ENCODE results near the gene TUB. TPM values are rescaled to one million over a fixed set of nuclear protein-coding genes. Genes with fewer than 3 reads are reported as not detected.
A peak's percentile ranks its signal among the peaks of the same experiment; 100 is the strongest.

TUB gene
- total RNA-seq, 2 experiments from 2014 or later, result not detected

GRCh38 chr11:8087185-8087584 is 6.2 kb downstream of the TUB start:
- ATAC-seq (no peak), DNase-seq (no peak)
- POLR2A ChIA-PET, result no interaction called here
- no peak overlapping the region for H3K27ac Mint-ChIP-seq
- CTCF ChIA-PET, result interaction anchor here (1.1 to 14.7 kb wide), 4 partner anchors 13 to 100 kb away, joined by 5 to 152 read pairs (median 27); partner anchors contain the start of gene EIF3F
- no peaks in the 10 kb centered on the region for H3K4me1 Mint-ChIP-seq (ENCODE audit: low read depth)
- no peaks in the 10 kb centered on the region for H3K9me3 Mint-ChIP-seq (ENCODE audit: insufficient read depth)
- no peaks in the 10 kb centered on the region for H3K36me3 Mint-ChIP-seq (ENCODE audit: low read depth)
- H3K27me3 Mint-ChIP-seq (ENCODE audit: low read depth), result peaks cover 18% of the 10 kb centered on the region
- no peak overlapping the region for H3K4me3 Mint-ChIP-seq

GRCh38 chr11:8087756-8088155 is 6.7 kb downstream of the TUB start:
- ChIA-PET CTCF (interaction anchor here (1.1 to 14.7 kb wide), 3 partner anchors 12 to 101 kb away, joined by 5 to 152 read pairs (median 49); partner anchors contain the start of gene EIF3F), POLR2A (no interaction called here)
- no peak for DNase-seq
- no peaks in the 10 kb centered on the region for H3K4me1 Mint-ChIP-seq (ENCODE audit: low read depth)
- no peaks in the 10 kb centered on the region for H3K9me3 Mint-ChIP-seq (ENCODE audit: insufficient read depth)
- H3K36me3 Mint-ChIP-seq (ENCODE audit: low read depth), result no peaks in the 10 kb centered on the region
- H3K4me3 Mint-ChIP-seq, result no peak overlapping the region
- H3K27me3 Mint-ChIP-seq (ENCODE audit: low read depth), result peaks cover 13% of the 10 kb centered on the region
- no peak overlapping the region for H3K27ac Mint-ChIP-seq
- no peak for ATAC-seq

- ChIA-PET CTCF (interaction anchor here (0.7 to 14.7 kb wide), 13 partner anchors 10 to 100 kb away, joined by 3 to 152 read pairs (median 5); no protein-coding TSS in a partner anchor), POLR2A (interaction anchor here (1.2 kb wide), 1 partner anchor 103 kb away, joined by 4 read pairs; the partner anchor contains the start of gene EIF3F)
- Mint-ChIP-seq H3K4me1 (ENCODE audit: low read depth) (no peaks in the 10 kb centered on the region), H3K4me3 (no peak overlapping the region), H3K9me3 (ENCODE audit: insufficient read depth) (no peaks in the 10 kb centered on the region), H3K36me3 (ENCODE audit: low read depth) (no peaks in the 10 kb centered on the region), H3K27me3 (ENCODE audit: low read depth) (no peaks in the 10 kb centered on the region), H3K27ac (no peak overlapping the region)
- no peak for ATAC-seq
- no peak for DNase-seq
Measured at GRCh38 chr11:8089791-8090510, 8.9 kb downstream of the TUB start.

GRCh38 chr11:8090756-8091155 is 9.7 kb downstream of the TUB start:
- no peaks in the 10 kb centered on the region for H3K4me1 Mint-ChIP-seq (ENCODE audit: low read depth)
- no peaks in the 10 kb centered on the region for H3K27me3 Mint-ChIP-seq (ENCODE audit: low read depth)
- POLR2A ChIA-PET, result interaction anchor here (1.2 kb wide), 1 partner anchor 104 kb away, joined by 4 read pairs; the partner anchor contains the start of gene EIF3F
- H3K27ac Mint-ChIP-seq, result no peak overlapping the region
- H3K9me3 Mint-ChIP-seq (ENCODE audit: insufficient read depth), result no peaks in the 10 kb centered on the region
- ATAC-seq, result no peak
- DNase-seq, result peak; percentile 42
- no peaks in the 10 kb centered on the region for H3K36me3 Mint-ChIP-seq (ENCODE audit: low read depth)
- no peak overlapping the region for H3K4me3 Mint-ChIP-seq
- CTCF ChIA-PET, result interaction anchor here (0.9 to 14.7 kb wide), 12 partner anchors 9 to 101 kb away, joined by 3 to 152 read pairs (median 6); no protein-coding TSS in a partner anchor

GRCh38 chr11:8091721-8092120 is 10.7 kb downstream of the TUB start:
- Mint-ChIP-seq H3K4me3 (no peak overlapping the region), H3K27me3 (ENCODE audit: low read depth) (no peaks in the 10 kb centered on the region), H3K4me1 (ENCODE audit: low read depth) (no peaks in the 10 kb centered on the region), H3K36me3 (ENCODE audit: low read depth) (no peaks in the 10 kb centered on the region), H3K9me3 (ENCODE audit: insufficient read depth) (no peaks in the 10 kb centered on the region), H3K27ac (no peak overlapping the region)
- CTCF ChIA-PET, result interaction anchor here (1.6 to 14.7 kb wide), 6 partner anchors 8 to 100 kb away, joined by 6 to 152 read pairs (median 11); no protein-coding TSS in a partner anchor
- POLR2A ChIA-PET, result interaction anchor here (0.9 kb wide), 1 partner anchor 31 kb away, joined by 3 read pairs; no protein-coding TSS in a partner anchor
- ATAC-seq (no peak), DNase-seq (no peak)

GRCh38 chr11:8092587-8093424 is 11.8 kb downstream of the TUB start:
- Mint-ChIP-seq H3K4me3 (no peak overlapping the region), H3K9me3 (ENCODE audit: insufficient read depth) (no peaks in the 10 kb centered on the region), H3K4me1 (ENCODE audit: low read depth) (no peaks in the 10 kb centered on the region), H3K27ac (no peak overlapping the region), H3K36me3 (ENCODE audit: low read depth) (no peaks in the 10 kb centered on the region), H3K27me3 (ENCODE audit: low read depth) (no peaks in the 10 kb centered on the region)
- ATAC-seq, result peak; percentile 72
- POLR2A ChIA-PET, result no interaction called here
- CTCF ChIA-PET, result interaction anchor here (2.3 to 14.7 kb wide), 3 partner anchors 42 to 85 kb away, joined by 7 to 152 read pairs (median 15); no protein-coding TSS in a partner anchor
- peak; percentile 52 for DNase-seq

- ChIA-PET CTCF (interaction anchor here (1.0 to 14.7 kb wide), 2 partner anchors 61 to 87 kb away, joined by 3 to 152 read pairs; no protein-coding TSS in a partner anchor), POLR2A (no interaction called here)
- no peak overlapping the region for H3K27ac Mint-ChIP-seq
- H3K36me3 Mint-ChIP-seq (ENCODE audit: low read depth), result no peaks in the 10 kb centered on the region
- ATAC-seq (no peak), DNase-seq (no peak)
- H3K4me3 Mint-ChIP-seq, result no peak overlapping the region
- H3K9me3 Mint-ChIP-seq (ENCODE audit: insufficient read depth), result no peaks in the 10 kb centered on the region
- H3K4me1 Mint-ChIP-seq (ENCODE audit: low read depth), result no peaks in the 10 kb centered on the region
- H3K27me3 Mint-ChIP-seq (ENCODE audit: low read depth), result no peaks in the 10 kb centered on the region
Measured at GRCh38 chr11:8093931-8094575, 13.0 kb downstream of the TUB start.

- H3K4me1 Mint-ChIP-seq (ENCODE audit: low read depth), result no peaks in the 10 kb centered on the region
- no peaks in the 10 kb centered on the region for H3K9me3 Mint-ChIP-seq (ENCODE audit: insufficient read depth)
- H3K27me3 Mint-ChIP-seq (ENCODE audit: low read depth), result no peaks in the 10 kb centered on the region
- ChIA-PET POLR2A (no interaction called here), CTCF (interaction anchor here (1.0 to 14.7 kb wide), 2 partner anchors 62 to 87 kb away, joined by 3 to 152 read pairs; no protein-coding TSS in a partner anchor)
- no peak overlapping the region for H3K4me3 Mint-ChIP-seq
- H3K36me3 Mint-ChIP-seq (ENCODE audit: low read depth), result no peaks in the 10 kb centered on the region
- H3K27ac Mint-ChIP-seq, result no peak overlapping the region
- DNase-seq, result no peak
- ATAC-seq, result no peak
Measured at GRCh38 chr11:8094656-8095055, 13.6 kb downstream of the TUB start.

- ChIA-PET POLR2A (no interaction called here), CTCF (interaction anchor here (1.0 to 14.7 kb wide), 3 partner anchors 62 to 88 kb away, joined by 3 to 152 read pairs (median 93); no protein-coding TSS in a partner anchor)
- H3K9me3 Mint-ChIP-seq (ENCODE audit: insufficient read depth), result no peaks in the 10 kb centered on the region
Measured at GRCh38 chr11:8095371-8095770, 14.4 kb downstream of the TUB start.

GRCh38 chr11:8095806-8096522 is 15.0 kb downstream of the TUB start:
- Mint-ChIP-seq H3K9me3 (ENCODE audit: insufficient read depth) (no peaks in the 10 kb centered on the region), H3K4me3 (no peak overlapping the region), H3K36me3 (ENCODE audit: low read depth) (no peaks in the 10 kb centered on the region), H3K27ac (no peak overlapping the region), H3K4me1 (ENCODE audit: low read depth) (no peaks in the 10 kb centered on the region), H3K27me3 (ENCODE audit: low read depth) (no peaks in the 10 kb centered on the region)
- DNase-seq, result no peak
- CTCF ChIA-PET, result interaction anchor here (1.0 to 14.7 kb wide), 3 partner anchors 62 to 109 kb away, joined by 3 to 152 read pairs (median 93); partner anchors contain the start of gene EIF3F
- ATAC-seq, result no peak
- POLR2A ChIA-PET, result no interaction called here

More at GRCh38 chr11:8095371-8095770, 14.4 kb downstream of the TUB start:
- Mint-ChIP-seq H3K4me1 (ENCODE audit: low read depth) (no peaks in the 10 kb centered on the region), H3K4me3 (no peak overlapping the region), H3K36me3 (ENCODE audit: low read depth) (no peaks in the 10 kb centered on the region), H3K27ac (no peak overlapping the region), H3K27me3 (ENCODE audit: low read depth) (no peaks in the 10 kb centered on the region)
- DNase-seq, result no peak
- no peak for ATAC-seq

- no peak for ATAC-seq
- Mint-ChIP-seq H3K9me3 (ENCODE audit: insufficient read depth) (no peaks in the 10 kb centered on the region), H3K4me1 (ENCODE audit: low read depth) (no peaks in the 10 kb centered on the region), H3K27ac (no peak overlapping the region), H3K4me3 (no peak overlapping the region), H3K36me3 (ENCODE audit: low read depth) (no peaks in the 10 kb centered on the region), H3K27me3 (ENCODE audit: low read depth) (no peaks in the 10 kb centered on the region)
- POLR2A ChIA-PET, result no interaction called here
- CTCF ChIA-PET, result interaction anchor here (0.7 to 14.7 kb wide), 4 partner anchors 12 to 110 kb away, joined by 3 to 152 read pairs (median 48); partner anchors contain the start of gene EIF3F
- DNase-seq, result no peak
Measured at GRCh38 chr11:8096575-8096974, 15.6 kb downstream of the TUB start.
